Measurements from ENCODE around the gene TSPAN14. TPM values are rescaled to one million over a fixed set of nuclear protein-coding genes. Genes with fewer than 3 reads are reported as not detected.

The TSPAN14 gene
- total RNA-seq, 2 experiments from 2014 or later, result 43.9 to 45.5 TPM

DNA sequence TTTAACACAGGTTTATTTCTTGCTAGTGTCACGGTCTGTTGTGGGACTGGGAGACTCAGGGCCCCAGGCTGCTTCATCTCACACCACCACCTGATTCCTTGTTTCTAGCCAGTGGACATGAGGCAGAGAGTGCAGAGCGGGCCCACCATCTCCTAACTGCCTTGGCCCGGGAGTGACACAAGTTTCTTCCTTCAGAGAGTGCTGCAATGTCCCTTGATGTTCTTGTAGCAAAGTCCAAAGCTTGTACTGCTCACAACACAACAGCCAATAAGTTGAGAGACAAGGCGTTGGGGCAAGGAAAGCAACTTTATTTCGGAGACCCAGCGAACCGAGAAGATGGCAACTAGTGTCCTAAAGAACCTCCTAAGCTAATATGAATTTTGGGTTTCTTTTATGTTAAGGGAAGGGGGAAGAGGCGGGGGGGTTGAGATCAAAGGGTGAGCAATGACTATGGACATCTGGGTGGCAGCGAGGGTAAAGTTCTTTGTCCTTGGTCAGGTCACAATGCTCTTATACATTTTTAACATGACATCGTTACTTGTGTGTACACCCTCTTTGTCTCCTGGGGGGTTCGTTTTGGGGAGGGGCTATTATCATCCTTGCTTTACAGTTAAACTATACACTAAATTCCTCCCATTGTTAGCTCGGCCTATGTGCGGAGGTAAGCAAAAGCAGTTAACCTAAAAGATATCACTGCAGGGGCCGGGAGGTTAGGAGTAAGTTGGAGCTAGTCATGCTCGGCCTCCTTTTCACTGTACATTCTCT is 115.2 kb downstream of the TSPAN14 start:
- no peak overlapping the region for H3K27ac Mint-ChIP-seq
- ATAC-seq (no peak), DNase-seq (no peak)
- no peak for TF ChIP-seq CTCF (IDR thresholded peaks at IDR 0.05)
- ChIA-PET CTCF (no interaction called here), POLR2A (interaction anchor here (0.7 kb wide), 1 partner anchor 42 kb away, joined by 3 read pairs; no protein-coding TSS in a partner anchor)
- no peaks in the 10 kb centered on the region for H3K9me3 Mint-ChIP-seq
- no peaks in the 10 kb centered on the region for H3K36me3 Mint-ChIP-seq (ENCODE audit: low read depth)
- no peak overlapping the region for H3K4me3 Mint-ChIP-seq
- peaks cover 1% of the 10 kb centered on the region for H3K27me3 Mint-ChIP-seq
- H3K4me1 Mint-ChIP-seq (ENCODE audit: low read depth), result no peaks in the 10 kb centered on the region
- intact Hi-C loops (cut with micrococcal nuclease), result no loop called here

DNA sequence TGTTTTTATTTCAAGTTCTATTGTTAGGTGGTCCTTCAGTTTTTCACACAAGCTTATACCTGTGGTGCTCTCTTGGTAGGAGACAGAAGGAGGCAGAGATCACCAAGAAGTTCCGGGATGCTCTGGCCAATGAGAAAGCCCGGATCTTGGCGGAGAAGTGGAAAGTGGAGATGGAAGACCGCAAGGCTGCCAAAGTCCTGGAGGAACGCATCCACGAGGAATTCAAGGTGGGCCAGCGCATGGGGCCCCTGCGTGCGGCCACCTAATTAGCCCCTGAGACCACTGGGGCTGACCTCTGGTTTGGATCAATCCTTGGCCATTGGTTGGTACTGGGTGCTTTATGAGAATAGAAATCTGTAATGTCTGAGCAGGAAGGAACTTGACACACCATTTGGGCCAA is 117.2 kb downstream of the TSPAN14 start:
- Mint-ChIP-seq H3K4me1 (ENCODE audit: low read depth) (no peaks in the 10 kb centered on the region), H3K27me3 (no peaks in the 10 kb centered on the region), H3K36me3 (ENCODE audit: low read depth) (no peaks in the 10 kb centered on the region), H3K4me3 (no peak overlapping the region), H3K9me3 (no peaks in the 10 kb centered on the region), H3K27ac (no peak overlapping the region)
- TF ChIP-seq CTCF (IDR thresholded peaks at IDR 0.05), result no peak
- ATAC-seq, result no peak
- no peak for DNase-seq
- POLR2A ChIA-PET, result no interaction called here
- intact Hi-C loops (cut with micrococcal nuclease), result no loop called here
- CTCF ChIA-PET, result no interaction called here

DNA sequence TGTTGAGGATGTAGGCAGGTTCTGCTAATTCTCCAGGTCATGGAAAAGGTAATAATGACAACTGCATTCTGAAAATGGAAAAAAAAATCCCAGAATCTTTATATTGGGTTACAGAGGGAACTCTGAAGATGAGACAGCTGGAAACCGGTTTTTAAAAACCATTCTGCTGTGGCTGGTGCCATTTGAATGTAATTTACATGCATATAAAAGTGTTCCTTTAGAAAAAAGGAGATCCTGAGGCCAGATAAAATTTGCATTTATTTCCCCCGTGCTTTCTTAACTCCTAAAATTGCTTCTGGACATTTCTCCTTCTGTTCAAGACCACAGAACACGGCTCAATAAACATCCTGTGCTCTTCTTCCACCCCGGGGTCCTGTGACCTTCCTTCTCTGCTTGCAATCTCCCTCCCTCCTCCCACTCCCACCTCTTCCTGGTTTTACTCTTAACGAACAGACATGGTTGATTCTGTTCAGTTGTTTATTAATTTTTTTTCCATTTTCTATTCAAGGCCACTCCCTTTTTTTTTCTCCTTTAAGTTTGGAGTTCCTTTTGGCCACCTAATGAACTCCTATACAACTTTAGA is 125.2 kb downstream of the TSPAN14 start:
- Mint-ChIP-seq H3K36me3 (ENCODE audit: low read depth) (no peaks in the 10 kb centered on the region), H3K4me1 (ENCODE audit: low read depth) (no peaks in the 10 kb centered on the region), H3K4me3 (no peak overlapping the region), H3K27me3 (no peaks in the 10 kb centered on the region), H3K27ac (no peak overlapping the region), H3K9me3 (no peaks in the 10 kb centered on the region)
- CTCF ChIA-PET, result interaction anchor here (1.3 to 1.5 kb wide), 2 partner anchors 17 to 73 kb away, joined by 3 to 4 read pairs; no protein-coding TSS in a partner anchor
- intact Hi-C loops (cut with micrococcal nuclease), result no loop called here
- TF ChIP-seq CTCF (IDR thresholded peaks at IDR 0.05), result no peak
- ATAC-seq, result no peak
- POLR2A ChIA-PET, result no interaction called here
- DNase-seq, result no peak

DNA sequence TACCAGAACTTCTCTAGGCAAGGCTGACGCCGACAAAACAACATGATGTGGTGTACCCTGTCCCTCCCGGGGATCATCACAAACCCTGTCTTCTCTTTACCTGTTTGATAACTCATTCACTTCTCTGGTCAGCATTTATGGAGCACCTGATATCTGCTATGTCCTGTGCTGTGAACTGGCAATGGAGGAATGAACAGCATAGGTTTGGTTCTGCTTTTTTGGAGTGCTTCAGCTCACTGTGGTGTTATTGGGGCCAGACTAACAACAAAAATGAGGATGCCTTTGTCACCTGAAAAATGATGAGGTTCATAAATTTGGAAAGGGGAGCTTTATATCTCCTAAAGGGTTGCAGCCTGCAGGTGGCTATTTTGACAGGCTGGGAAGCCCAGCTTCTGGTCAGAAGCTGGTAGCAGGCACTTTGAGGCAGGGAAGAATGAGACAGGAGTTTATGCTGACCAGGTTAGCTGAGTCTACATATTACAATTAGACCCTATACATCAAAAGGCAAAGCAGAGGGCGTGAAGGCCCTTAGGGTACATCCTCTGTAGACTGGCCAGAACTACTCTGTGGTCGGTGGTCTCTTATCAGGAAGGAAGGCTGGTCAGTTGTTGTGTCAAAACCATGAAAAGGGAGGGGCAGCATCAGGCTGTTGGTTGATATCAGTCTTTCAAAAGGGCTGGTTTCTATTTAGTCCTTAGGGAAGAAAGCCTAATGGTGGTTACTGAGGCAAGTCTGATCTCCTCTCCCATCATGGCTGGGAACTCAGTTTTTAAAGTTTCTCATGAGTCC is 125.9 kb downstream of the TSPAN14 start:
- CTCF ChIA-PET, result interaction anchor here (1.3 kb wide), 1 partner anchor 74 kb away, joined by 3 read pairs; no protein-coding TSS in a partner anchor

More for the DNA sequence above, 125.9 kb downstream of the TSPAN14 start:
- Mint-ChIP-seq H3K4me1 (ENCODE audit: low read depth) (no peaks in the 10 kb centered on the region), H3K4me3 (no peak overlapping the region), H3K27me3 (no peaks in the 10 kb centered on the region), H3K27ac (no peak overlapping the region), H3K9me3 (no peaks in the 10 kb centered on the region), H3K36me3 (ENCODE audit: low read depth) (no peaks in the 10 kb centered on the region)
- POLR2A ChIA-PET, result no interaction called here
- DNase-seq (no peak), ATAC-seq (no peak)
- TF ChIP-seq CTCF (IDR thresholded peaks at IDR 0.05), result no peak
- intact Hi-C loops (cut with micrococcal nuclease), result no loop called here
